Measurements from ENCODE around the gene ABCC11.

Gene ABCC11

GRCh38 chr16:48128769-48129168, 118.6 kb downstream of the ABCC11 start:
- DNase-seq (ENCODE audit: low spot score) = no peak

GRCh38 chr16:48126801-48127644, 120.3 kb downstream of the ABCC11 start:
- no peak for DNase-seq (ENCODE audit: low spot score)

GRCh38 chr16:48125888-48126287, 121.5 kb downstream of the ABCC11 start:
- DNase-seq (ENCODE audit: low spot score) = no peak

GRCh38 chr16:48124266-48124665, 123.1 kb downstream of the ABCC11 start:
- no peak for DNase-seq (ENCODE audit: low spot score)

- no peak for DNase-seq (ENCODE audit: low spot score)
These were observed 124.1 kb downstream of the ABCC11 start for GRCh38 chr16:48123104-48123788.

- no peak for DNase-seq (ENCODE audit: low spot score)
These were observed 126.1 kb downstream of the ABCC11 start for GRCh38 chr16:48121276-48121675.

- no peak for DNase-seq (ENCODE audit: low spot score)
These were observed 128.5 kb downstream of the ABCC11 start for GRCh38 chr16:48118841-48119240.

- DNase-seq (ENCODE audit: low spot score) = peak; percentile 94
These were observed 129.9 kb downstream of the ABCC11 start for GRCh38 chr16:48117217-48118105.

Data from ecto neural progenitor cell (in vitro differentiated cells).